KBM-7 (cell line): ENCODE results near the gene OR2A1.
"Not testable (repeated sequence)": the region's sequence is repeated elsewhere in the genome, so short reads cannot be mapped to it uniquely, and the experiment has no call there.

Source experiments
- DNase-seq: peaks from one replicate; pipeline ENCODE4 v3.0.0-alpha.2; 2015
- in situ Hi-C: fragments of 300-500 bp; cut with MboI; formaldehyde crosslinking; loops from 2 replicates; pipeline ENCODE4 v1.14.3; 2020; ENCODE audit warnings: low sequenced_read_pairs, low pct_unique_long_range_greater_than_20kb, mixed read lengths

OR2A1 gene

GRCh38 chr7:144311872-144312469 is at the start of gene OR2A1:
Gene OR2A1, plus strand, starts transcription at chr7:144312419. Its CDS starts 5,706 bp downstream, at chr7:144318125.
- in situ Hi-C loops, DNase-seq: not testable (repeated sequence)

- DNase-seq, in situ Hi-C loops: not testable (repeated sequence)
Observed at GRCh38 chr7:144264692-144265091, 47.5 kb upstream of the OR2A1 start, which contains the start of gene OR2A7. Gene OR2A7, minus strand, starts transcription at chr7:144264792. Its CDS starts 5,164 bp downstream, at chr7:144259628.

GRCh38 chr7:144269188-144269587 is 43.0 kb upstream of the OR2A1 start, which contains the start of gene CTAGE8:
Gene CTAGE8, minus strand, starts transcription at chr7:144269288. Its CDS starts 38 bp downstream, at chr7:144269250.
- DNase-seq, in situ Hi-C loops: not testable (repeated sequence)

- DNase-seq, in situ Hi-C loops: not testable (repeated sequence)
Observed at GRCh38 chr7:144275281-144275680, 36.9 kb upstream of the OR2A1 start.

- DNase-seq, in situ Hi-C loops: not testable (repeated sequence)
Observed at GRCh38 chr7:144280010-144280409, 32.2 kb upstream of the OR2A1 start.

- DNase-seq, in situ Hi-C loops: not testable (repeated sequence)
Observed at GRCh38 chr7:144281981-144282380, 30.2 kb upstream of the OR2A1 start.

GRCh38 chr7:144282490-144282889 is 29.7 kb upstream of the OR2A1 start:
- DNase-seq, in situ Hi-C loops: not testable (repeated sequence)

- DNase-seq, in situ Hi-C loops: not testable (repeated sequence)
Observed at GRCh38 chr7:144283716-144284115, 28.5 kb upstream of the OR2A1 start.

GRCh38 chr7:144287171-144287784 is 24.9 kb upstream of the OR2A1 start:
- DNase-seq, in situ Hi-C loops: not testable (repeated sequence)

GRCh38 chr7:144291607-144292006 is 20.6 kb upstream of the OR2A1 start:
- DNase-seq, in situ Hi-C loops: not testable (repeated sequence)

- in situ Hi-C loops, DNase-seq: not testable (repeated sequence)
Observed at GRCh38 chr7:144292384-144293161, 19.6 kb upstream of the OR2A1 start.

- in situ Hi-C loops = not testable (repeated sequence)
Observed at GRCh38 chr7:144293794-144294499, 18.3 kb upstream of the OR2A1 start.

GRCh38 chr7:144302578-144303303 is 9.5 kb upstream of the OR2A1 start:
- DNase-seq, in situ Hi-C loops: not testable (repeated sequence)

More at GRCh38 chr7:144293794-144294499, 18.3 kb upstream of the OR2A1 start:
- DNase-seq = not testable (repeated sequence)

- DNase-seq, in situ Hi-C loops: not testable (repeated sequence)
Observed at GRCh38 chr7:144303607-144304006, 8.6 kb upstream of the OR2A1 start.

- DNase-seq, in situ Hi-C loops: not testable (repeated sequence)
Observed at GRCh38 chr7:144305156-144305555, 7.1 kb upstream of the OR2A1 start.

GRCh38 chr7:144309702-144310101 is 2.5 kb upstream of the OR2A1 start:
- DNase-seq, in situ Hi-C loops: not testable (repeated sequence)

- DNase-seq, in situ Hi-C loops: not testable (repeated sequence)
Observed at GRCh38 chr7:144311218-144311617, 1.0 kb upstream of the OR2A1 start.

- DNase-seq, in situ Hi-C loops: not testable (repeated sequence)
Observed at GRCh38 chr7:144317537-144317936, 5.3 kb downstream of the OR2A1 start.
